ENCODE data around the gene SRGAP1.
"Not testable (repeated sequence)": the region's sequence is repeated elsewhere in the genome, so short reads cannot be mapped to it uniquely, and the experiment has no call there.

SRGAP1 gene

DNA sequence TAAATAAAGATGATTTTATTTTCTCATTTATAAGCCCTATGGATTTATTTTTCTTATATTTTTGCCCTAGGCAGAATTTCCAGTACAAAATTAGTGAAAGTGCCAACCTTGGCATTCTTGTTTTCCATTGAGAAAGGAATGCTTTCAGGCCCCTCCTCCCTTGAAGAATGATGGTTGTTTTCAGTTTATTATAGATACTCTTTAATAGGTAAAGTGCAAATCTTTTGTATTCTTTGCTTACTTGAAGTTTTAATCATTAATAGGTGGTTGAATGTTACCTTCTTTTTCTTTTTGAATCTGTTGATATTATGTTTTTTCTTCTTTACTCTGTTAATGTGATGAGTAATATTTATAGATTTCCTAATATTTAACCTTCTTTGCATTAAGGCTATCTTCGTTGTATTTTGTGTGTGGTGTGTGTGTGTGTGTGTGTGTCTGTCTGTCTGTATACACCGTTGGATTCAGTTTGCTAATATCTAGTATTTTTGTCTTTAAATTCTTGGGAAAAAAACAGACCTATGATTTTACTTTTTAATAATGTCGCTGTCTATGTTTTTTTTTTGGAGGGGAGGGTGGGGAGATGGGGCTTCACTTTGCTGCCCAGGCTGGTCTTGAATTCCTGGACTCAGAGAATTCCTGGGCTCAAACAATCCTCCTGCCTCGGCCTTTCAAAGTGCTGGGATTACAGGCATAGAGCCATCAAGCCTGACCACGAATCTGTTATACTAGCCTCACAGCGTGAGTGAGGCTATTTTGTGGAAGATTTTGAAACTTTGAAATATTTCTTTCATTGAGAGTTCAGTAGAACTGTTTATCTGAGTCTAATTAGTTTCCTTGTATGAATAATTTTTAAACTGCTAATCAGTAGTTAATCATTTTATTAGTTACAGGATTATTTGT lies 13.5 kb downstream of the SRGAP1 start:
- H3K4me3 ChIP-seq (ENCODE audit: low read depth, low read length): no peak overlapping the region
- TF ChIP-seq, protein P1, sequence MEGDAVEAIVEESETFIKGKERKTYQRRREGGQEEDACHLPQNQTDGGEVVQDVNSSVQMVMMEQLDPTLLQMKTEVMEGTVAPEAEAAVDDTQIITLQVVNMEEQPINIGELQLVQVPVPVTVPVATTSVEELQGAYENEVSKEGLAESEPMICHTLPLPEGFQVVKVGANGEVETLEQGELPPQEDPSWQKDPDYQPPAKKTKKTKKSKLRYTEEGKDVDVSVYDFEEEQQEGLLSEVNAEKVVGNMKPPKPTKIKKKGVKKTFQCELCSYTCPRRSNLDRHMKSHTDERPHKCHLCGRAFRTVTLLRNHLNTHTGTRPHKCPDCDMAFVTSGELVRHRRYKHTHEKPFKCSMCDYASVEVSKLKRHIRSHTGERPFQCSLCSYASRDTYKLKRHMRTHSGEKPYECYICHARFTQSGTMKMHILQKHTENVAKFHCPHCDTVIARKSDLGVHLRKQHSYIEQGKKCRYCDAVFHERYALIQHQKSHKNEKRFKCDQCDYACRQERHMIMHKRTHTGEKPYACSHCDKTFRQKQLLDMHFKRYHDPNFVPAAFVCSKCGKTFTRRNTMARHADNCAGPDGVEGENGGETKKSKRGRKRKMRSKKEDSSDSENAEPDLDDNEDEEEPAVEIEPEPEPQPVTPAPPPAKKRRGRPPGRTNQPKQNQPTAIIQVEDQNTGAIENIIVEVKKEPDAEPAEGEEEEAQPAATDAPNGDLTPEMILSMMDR (IDR thresholded peaks at IDR 0.05; ENCODE audit: low read depth, low read length): no peak

DNA sequence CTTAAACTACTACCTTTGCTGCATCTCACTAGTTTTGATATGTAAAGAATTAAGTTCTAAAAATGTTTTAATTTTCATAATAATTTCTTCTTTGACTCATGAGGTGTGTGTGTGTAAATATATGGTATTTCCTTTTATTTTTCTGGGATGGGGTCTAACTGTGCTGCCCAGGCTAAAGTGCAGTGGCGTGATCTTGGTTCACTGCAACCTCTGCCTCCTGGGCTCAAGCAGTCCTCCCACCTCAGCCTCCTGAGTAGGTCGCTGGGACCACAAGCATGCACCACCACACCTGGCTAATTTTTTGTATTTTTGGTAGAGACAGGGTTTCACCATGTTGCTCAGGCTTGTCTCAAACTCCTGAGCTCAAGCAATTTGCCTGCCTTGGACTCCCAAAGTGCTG lies 15.4 kb downstream of the SRGAP1 start:
- H3K4me3 ChIP-seq (ENCODE audit: low read depth, low read length): not testable (repeated sequence)

DNA sequence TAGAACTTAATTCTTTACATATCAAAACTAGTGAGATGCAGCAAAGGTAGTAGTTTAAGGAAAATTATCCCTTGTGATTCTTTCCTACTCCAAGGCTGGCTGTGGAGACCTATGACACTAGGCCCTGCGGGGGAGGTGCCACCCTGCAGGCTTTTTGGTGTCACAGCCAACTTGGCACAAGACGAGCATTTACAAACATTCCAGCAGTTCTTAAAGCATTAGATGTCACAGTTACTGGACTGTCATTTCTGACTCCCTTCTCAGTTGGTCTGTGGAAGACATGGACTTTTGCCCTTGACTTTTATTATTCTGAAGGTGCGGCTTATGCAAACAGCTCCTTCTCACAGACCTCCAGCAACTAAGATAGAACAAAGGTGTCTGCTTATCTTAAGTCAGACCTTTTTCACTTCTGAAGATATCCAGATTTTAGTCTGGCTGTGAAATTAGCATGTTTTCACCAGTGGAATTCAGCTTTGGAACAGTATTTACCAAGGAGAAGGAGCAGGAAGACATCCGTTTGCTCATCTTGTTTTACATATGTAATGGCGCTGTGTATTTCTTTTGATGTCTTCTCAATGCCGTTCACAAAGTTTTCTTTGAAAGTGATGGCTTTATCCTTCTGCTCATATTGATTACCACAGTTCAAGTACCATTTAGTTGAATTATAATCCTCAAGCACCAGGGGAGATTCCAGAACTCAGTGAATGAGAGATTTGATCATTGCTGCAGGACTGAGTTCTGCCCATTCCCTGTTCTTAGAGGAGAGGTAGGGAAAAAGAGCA lies 17.9 kb downstream of the SRGAP1 start:
- TF ChIP-seq, protein P1 (IDR thresholded peaks at IDR 0.05; ENCODE audit: low read depth, low read length): no peak
- H3K4me3 ChIP-seq (ENCODE audit: low read depth, low read length): no peak overlapping the region

DNA sequence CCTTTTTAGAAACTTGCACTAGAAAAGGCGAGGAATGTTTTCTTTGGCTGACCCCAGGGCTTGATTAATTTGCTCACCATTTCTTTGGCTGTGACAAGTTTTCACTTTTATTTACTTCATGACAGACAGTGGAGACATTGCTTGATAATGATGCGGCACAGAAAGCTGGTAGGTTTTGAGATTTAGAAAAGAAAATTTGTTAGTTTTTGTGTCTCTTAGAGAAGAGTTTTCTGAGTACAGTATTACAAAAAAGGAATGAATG lies 18.4 kb downstream of the SRGAP1 start:
- H3K4me3 ChIP-seq (ENCODE audit: low read depth, low read length): no peak overlapping the region
- TF ChIP-seq, protein P1 (IDR thresholded peaks at IDR 0.05; ENCODE audit: low read depth, low read length): no peak

DNA sequence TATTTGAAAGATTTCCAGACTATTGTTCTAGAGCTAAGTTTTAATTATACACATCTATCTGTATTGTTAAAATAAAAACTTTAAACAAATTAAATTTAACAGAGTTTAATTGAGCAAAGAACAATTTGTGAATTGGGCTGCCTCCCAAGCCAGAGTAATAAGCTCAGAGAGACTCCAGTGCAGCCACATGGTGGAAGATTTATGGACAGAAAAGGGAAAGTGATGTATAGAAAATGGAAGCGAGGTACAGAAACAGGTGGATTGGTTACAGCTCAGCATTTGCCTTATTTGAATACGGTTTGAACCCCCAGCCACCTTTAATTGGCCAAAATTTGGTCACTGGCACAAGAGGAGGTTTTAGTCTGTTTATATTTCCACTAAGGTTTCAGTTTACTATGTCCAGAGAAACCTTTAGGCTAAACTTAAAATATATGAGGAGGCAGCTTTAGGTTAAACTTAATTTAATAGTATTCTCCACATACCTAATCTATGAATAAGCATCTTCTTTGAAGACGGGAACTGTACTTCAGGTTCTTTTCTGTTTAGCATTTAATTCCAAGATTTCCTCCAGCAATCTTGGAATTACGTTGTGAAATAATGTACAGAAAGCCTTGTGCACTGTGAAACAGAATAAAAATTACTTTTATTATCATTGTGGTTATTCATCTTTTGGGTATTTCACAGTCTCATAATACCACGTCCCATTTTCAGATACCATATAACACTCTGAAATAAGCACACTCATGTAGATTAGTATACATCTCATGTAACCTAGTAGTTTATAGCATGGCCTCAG lies 19.4 kb downstream of the SRGAP1 start:
- H3K4me3 ChIP-seq (ENCODE audit: low read depth, low read length): no peak overlapping the region
- TF ChIP-seq, protein P1 (IDR thresholded peaks at IDR 0.05; ENCODE audit: low read depth, low read length): no peak

DNA sequence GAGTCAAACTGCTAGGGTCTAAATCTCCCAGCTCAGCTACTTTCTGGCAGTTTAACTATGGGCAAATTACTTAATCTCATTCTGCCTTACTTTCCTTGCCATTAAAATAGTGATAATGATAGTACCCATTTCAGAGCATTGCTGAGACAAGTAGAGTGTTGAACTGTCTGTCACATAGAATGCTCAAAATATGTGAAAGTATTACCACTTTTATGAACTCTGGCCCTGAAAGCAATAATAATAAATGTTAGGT lies 19.9 kb downstream of the SRGAP1 start:
- TF ChIP-seq, protein P1 (IDR thresholded peaks at IDR 0.05; ENCODE audit: low read depth, low read length): no peak
- no peak overlapping the region for H3K4me3 ChIP-seq (ENCODE audit: low read depth, low read length)

DNA sequence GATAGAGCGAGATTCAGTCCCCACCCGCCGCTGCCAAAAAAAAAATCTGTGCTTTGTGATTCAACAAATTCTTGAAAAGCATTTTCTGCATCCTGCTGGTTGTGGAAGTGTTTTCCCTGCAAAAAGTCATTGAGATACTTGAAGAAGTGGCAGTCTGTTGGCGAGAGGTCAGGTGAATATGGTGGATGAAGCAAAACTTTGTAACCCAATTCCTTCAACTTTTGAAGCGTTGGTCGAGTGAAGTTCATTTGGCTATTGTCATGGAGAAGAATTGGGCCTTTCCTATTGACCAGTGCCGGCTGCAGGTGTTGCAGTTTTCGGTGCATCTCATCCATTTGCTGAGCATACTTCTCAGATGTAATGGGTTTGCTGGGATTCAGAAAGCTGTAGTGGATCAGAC lies 20.9 kb downstream of the SRGAP1 start:
- H3K4me3 ChIP-seq (ENCODE audit: low read depth, low read length): no peak overlapping the region
- TF ChIP-seq, protein P1 (IDR thresholded peaks at IDR 0.05; ENCODE audit: low read depth, low read length): no peak

Data from WI38 (cell line).